ENCODE data around the gene ABCC5.
A peak's percentile ranks its signal among the peaks of the same experiment; 100 is the strongest.

Gene ABCC5

GRCh38 chr3:183954875-183955274 lies 62.8 kb downstream of the ABCC5 start:
- Histone ChIP-seq H3K4me1 (peaks cover 12% of the 10 kb centered on the region), H3K27me3 (no peaks in the 10 kb centered on the region), H3K9me3 (no peaks in the 10 kb centered on the region), H3K4me2 (no peak overlapping the region), H3K9ac (no peak overlapping the region), H3K36me3 (peaks cover 62% of the 10 kb centered on the region), H3K4me3 (no peak overlapping the region), H4K20me1 (no peaks in the 10 kb centered on the region), H3K27ac (no peak overlapping the region)
- TF ChIP-seq Cebpa-rat (IDR thresholded peaks at IDR 0.05), result no peak

GRCh38 chr3:183953471-183954070 lies 64.1 kb downstream of the ABCC5 start:
- 0 out of 2 replicates have a peak overlapping the region, but pooled peaks have one; percentile 6 for H3K27ac ChIP-seq
- H3K4me1 ChIP-seq, result peaks cover 12% of the 10 kb centered on the region
- H3K36me3 ChIP-seq, result peaks cover 67% of the 10 kb centered on the region
- no peaks in the 10 kb centered on the region for H4K20me1 ChIP-seq
- H3K4me3 ChIP-seq, result no peak overlapping the region
- no peak overlapping the region for H3K9ac ChIP-seq
- no peaks in the 10 kb centered on the region for H3K9me3 ChIP-seq
- no peaks in the 10 kb centered on the region for H3K27me3 ChIP-seq
- no peak for TF ChIP-seq Cebpa-rat (IDR thresholded peaks at IDR 0.05)
- peak overlapping the region; percentile 50 for H3K4me2 ChIP-seq

- Histone ChIP-seq H3K27ac (no peak overlapping the region), H3K36me3 (peaks cover 67% of the 10 kb centered on the region), H3K4me3 (no peak overlapping the region), H3K4me1 (peaks cover 12% of the 10 kb centered on the region), H3K27me3 (no peaks in the 10 kb centered on the region), H3K9ac (no peak overlapping the region), H3K4me2 (no peak overlapping the region), H3K9me3 (no peaks in the 10 kb centered on the region), H4K20me1 (no peaks in the 10 kb centered on the region)
- TF ChIP-seq Cebpa-rat (IDR thresholded peaks at IDR 0.05), result no peak
These were observed 66.2 kb downstream of the ABCC5 start for GRCh38 chr3:183951459-183951858.

GRCh38 chr3:183949690-183950089 lies 68.0 kb downstream of the ABCC5 start:
- Histone ChIP-seq H3K4me1 (peaks cover 12% of the 10 kb centered on the region), H4K20me1 (no peaks in the 10 kb centered on the region), H3K36me3 (peaks cover 77% of the 10 kb centered on the region), H3K9me3 (no peaks in the 10 kb centered on the region), H3K4me2 (no peak overlapping the region), H3K27ac (no peak overlapping the region), H3K27me3 (no peaks in the 10 kb centered on the region), H3K9ac (no peak overlapping the region), H3K4me3 (no peak overlapping the region)
- no peak for TF ChIP-seq Cebpa-rat (IDR thresholded peaks at IDR 0.05)

GRCh38 chr3:183946037-183946436 lies 71.6 kb downstream of the ABCC5 start:
- Histone ChIP-seq H3K27me3 (no peaks in the 10 kb centered on the region), H3K27ac (no peak overlapping the region), H3K9me3 (no peaks in the 10 kb centered on the region), H3K9ac (no peak overlapping the region), H4K20me1 (no peaks in the 10 kb centered on the region), H3K36me3 (peaks cover 88% of the 10 kb centered on the region), H3K4me1 (no peaks in the 10 kb centered on the region), H3K4me3 (no peak overlapping the region), H3K4me2 (no peak overlapping the region)
- no peak for TF ChIP-seq Cebpa-rat (IDR thresholded peaks at IDR 0.05)

DNA sequence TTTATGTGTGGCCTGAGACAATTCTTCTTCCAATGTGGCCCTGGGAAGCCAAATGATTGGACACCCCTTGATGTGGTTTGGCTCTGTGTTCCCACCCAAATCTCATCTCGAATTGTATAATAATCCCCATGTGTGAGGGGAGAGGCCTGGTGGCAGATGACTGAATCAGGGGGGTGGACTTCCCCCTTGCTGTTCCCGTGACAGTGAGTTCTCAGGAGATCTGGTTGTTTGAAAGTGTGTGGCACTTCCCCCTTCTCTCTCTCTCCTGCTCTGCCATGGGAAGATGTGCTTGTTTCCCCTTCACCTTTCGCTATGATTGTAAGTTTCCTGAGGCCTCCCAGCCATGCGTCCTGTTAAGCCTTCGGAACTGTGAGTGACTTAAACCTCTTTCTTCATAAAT lies 72.9 kb downstream of the ABCC5 start:
- Histone ChIP-seq H3K27ac (no peak overlapping the region), H3K4me2 (no peak overlapping the region), H3K9ac (no peak overlapping the region), H3K27me3 (no peaks in the 10 kb centered on the region), H3K9me3 (no peaks in the 10 kb centered on the region), H3K36me3 (peaks cover 90% of the 10 kb centered on the region), H3K4me3 (no peak overlapping the region), H4K20me1 (no peaks in the 10 kb centered on the region), H3K4me1 (no peaks in the 10 kb centered on the region)
- no peak for TF ChIP-seq Cebpa-rat (IDR thresholded peaks at IDR 0.05)

DNA sequence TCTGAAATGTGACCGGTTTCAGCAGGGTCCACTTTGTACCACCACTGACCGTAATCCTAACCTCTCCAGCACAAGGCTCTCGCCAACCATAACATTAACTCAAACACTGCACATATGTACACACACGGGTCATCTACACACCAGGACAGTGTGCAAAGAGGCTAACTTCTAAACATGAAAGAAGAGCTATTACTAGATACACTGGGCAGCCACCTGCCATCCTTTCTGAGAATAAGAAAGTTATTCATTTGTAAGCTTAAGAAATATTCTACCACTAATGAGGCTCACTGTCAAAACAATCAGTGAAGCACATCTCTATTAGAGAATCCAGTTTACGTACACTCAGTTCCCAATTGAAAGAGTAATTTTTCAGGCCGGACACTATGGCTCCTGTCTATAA lies 73.9 kb downstream of the ABCC5 start:
- H4K20me1 ChIP-seq, result no peaks in the 10 kb centered on the region
- H3K4me3 ChIP-seq, result no peak overlapping the region
- no peaks in the 10 kb centered on the region for H3K9me3 ChIP-seq
- H3K36me3 ChIP-seq, result peaks cover 88% of the 10 kb centered on the region
- H3K27me3 ChIP-seq, result no peaks in the 10 kb centered on the region
- H3K9ac ChIP-seq, result no peak overlapping the region
- H3K27ac ChIP-seq, result no peak overlapping the region
- no peak for TF ChIP-seq Cebpa-rat (IDR thresholded peaks at IDR 0.05)
- H3K4me1 ChIP-seq, result no peaks in the 10 kb centered on the region
- no peak overlapping the region for H3K4me2 ChIP-seq

- no peak overlapping the region for H3K27ac ChIP-seq
- no peaks in the 10 kb centered on the region for H4K20me1 ChIP-seq
- H3K27me3 ChIP-seq, result no peaks in the 10 kb centered on the region
- TF ChIP-seq Cebpa-rat (IDR thresholded peaks at IDR 0.05), result no peak
- no peak overlapping the region for H3K4me2 ChIP-seq
- no peaks in the 10 kb centered on the region for H3K4me1 ChIP-seq
- H3K9ac ChIP-seq, result no peak overlapping the region
- H3K9me3 ChIP-seq, result no peaks in the 10 kb centered on the region
- no peak overlapping the region for H3K4me3 ChIP-seq
- peaks cover 96% of the 10 kb centered on the region for H3K36me3 ChIP-seq
These were observed 76.5 kb downstream of the ABCC5 start for GRCh38 chr3:183941216-183941615.

DNA sequence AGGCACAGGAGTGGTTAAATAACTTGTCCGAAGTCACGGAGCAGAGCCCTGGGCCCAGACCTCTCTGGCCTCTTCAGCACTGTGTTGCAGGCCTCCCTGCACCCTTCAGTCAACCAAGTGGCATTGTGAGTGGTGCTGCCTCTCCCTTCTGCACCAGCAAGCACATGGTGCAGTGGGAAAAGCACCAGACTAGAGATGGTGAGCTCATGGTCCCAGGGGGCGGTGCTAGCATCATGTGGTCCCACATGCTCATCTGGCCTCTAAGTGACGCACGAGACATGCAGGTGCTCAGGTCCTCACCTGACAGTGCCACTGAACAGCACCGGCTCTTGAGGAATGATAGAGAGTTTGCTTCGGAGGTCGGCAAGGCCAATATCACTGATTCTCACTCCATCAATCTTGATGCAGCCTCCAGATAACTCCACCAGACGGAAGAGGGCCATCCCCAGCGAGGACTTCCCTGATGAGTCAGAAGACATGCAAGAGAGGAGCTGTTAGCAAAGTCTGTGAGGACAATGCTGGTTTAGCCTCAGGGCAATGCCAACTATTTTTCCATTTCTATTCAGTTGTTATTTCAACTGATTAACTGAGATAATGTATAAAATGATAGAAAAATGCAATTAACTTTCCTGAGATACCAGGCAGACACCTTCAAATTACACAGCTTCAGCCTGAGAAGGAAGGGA lies 79.9 kb downstream of the ABCC5 start:
- TF ChIP-seq Cebpa-rat (IDR thresholded peaks at IDR 0.05), result no peak

DNA sequence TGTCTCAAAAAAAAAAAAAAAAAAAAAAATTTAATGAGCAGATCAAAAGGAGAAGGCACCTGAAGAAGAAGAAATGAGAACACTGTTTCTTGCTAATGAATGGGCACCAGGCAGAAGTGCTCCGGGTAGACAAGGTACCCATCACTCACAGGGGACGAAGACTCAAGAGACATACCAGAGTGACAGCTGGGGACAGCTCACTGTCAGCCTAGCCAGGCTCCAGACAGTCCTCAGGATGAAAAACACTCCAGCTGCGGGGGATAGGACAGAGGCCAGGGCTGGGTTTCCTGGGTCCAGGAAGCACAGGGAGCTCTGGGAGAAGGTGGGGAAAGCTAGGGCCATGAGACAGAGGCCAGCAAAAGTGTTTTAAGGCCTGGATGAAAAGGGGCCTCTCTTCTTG lies 84.5 kb downstream of the ABCC5 start:
- no peak for TF ChIP-seq Cebpa-rat (IDR thresholded peaks at IDR 0.05)
- Histone ChIP-seq H3K27ac (no peak overlapping the region), H3K9me3 (no peaks in the 10 kb centered on the region), H3K4me1 (peaks cover 19% of the 10 kb centered on the region), H4K20me1 (no peaks in the 10 kb centered on the region), H3K27me3 (no peaks in the 10 kb centered on the region), H3K36me3 (peaks cover 54% of the 10 kb centered on the region), H3K9ac (no peak overlapping the region), H3K4me3 (no peak overlapping the region), H3K4me2 (no peak overlapping the region)

More for the DNA sequence above, 79.9 kb downstream of the ABCC5 start:
- no peaks in the 10 kb centered on the region for H3K4me1 ChIP-seq
- H3K9ac ChIP-seq, result no peak overlapping the region
- no peaks in the 10 kb centered on the region for H3K27me3 ChIP-seq
- no peaks in the 10 kb centered on the region for H3K9me3 ChIP-seq
- no peak overlapping the region for H3K4me2 ChIP-seq
- H3K4me3 ChIP-seq, result no peak overlapping the region
- H3K36me3 ChIP-seq, result peaks cover 86% of the 10 kb centered on the region
- no peaks in the 10 kb centered on the region for H4K20me1 ChIP-seq
- no peak overlapping the region for H3K27ac ChIP-seq

All from BLaER1 (cell line).